Mesenchymal stem cell (in vitro differentiated cells and primary cell): Measurements from ENCODE around the gene SEC14L3. TPM values are rescaled to one million over a fixed set of nuclear protein-coding genes. Genes with fewer than 3 reads are reported as not detected.

Experiments used
- DNase-seq: peaks from one replicate; pipeline ENCODE4 v3.0.0-alpha.2; 2013
- H2AFZ ChIP-seq: one replicate; pipeline ENCODE4 v1.6.1; 2013; ENCODE audit warnings: low read depth, mild to moderate bottlenecking, control low read depth, inconsistent platforms, low read length, moderate library complexity
- H2AK5ac ChIP-seq: 2 replicates; pipeline ENCODE4 v1.6.1; 2013; ENCODE audit warnings: low read length, moderate library complexity, mild to moderate bottlenecking, inconsistent platforms; ENCODE audit not compliant: severe bottlenecking
- H2BK120ac ChIP-seq: one replicate; pipeline ENCODE4 v1.6.1; 2013; ENCODE audit warnings: low read depth, mild to moderate bottlenecking, inconsistent platforms, low read length, moderate library complexity
- H2BK12ac ChIP-seq, 2 experiments: one replicate each; pipeline ENCODE4 v1.6.1; 2013; ENCODE audit warnings: inconsistent platforms in 2 of 2, low read length in 2 of 2, mild to moderate bottlenecking in 2 of 2, moderate library complexity in 2 of 2, control low read depth in 1 of 2
- H2BK15ac ChIP-seq: one replicate; pipeline ENCODE4 v1.6.1; 2013; ENCODE audit warnings: mild to moderate bottlenecking, low read depth, inconsistent platforms; ENCODE audit not compliant: poor library complexity, severe bottlenecking
- H2BK5ac ChIP-seq: 2 replicates; pipeline ENCODE4 v1.6.1; 2013; ENCODE audit warnings: low read depth, mild to moderate bottlenecking, low read length, control low read depth, inconsistent platforms; ENCODE audit not compliant: poor library complexity, severe bottlenecking
- H3K14ac ChIP-seq, 2 experiments: one replicate each; pipeline ENCODE4 v1.6.1; 2013; ENCODE audit warnings: inconsistent platforms in 2 of 2, low read length in 2 of 2, control low read depth in 1 of 2, mild to moderate bottlenecking in 1 of 2, moderate library complexity in 1 of 2
- H3K18ac ChIP-seq, 2 experiments: one replicate each; pipeline ENCODE4 v1.6.1; 2013; ENCODE audit warnings: inconsistent platforms in 2 of 2, low read length in 2 of 2, control low read depth in 1 of 2, low read depth in 1 of 2, mild to moderate bottlenecking in 1 of 2
- H3K23ac ChIP-seq, 2 experiments: one replicate each; pipeline ENCODE4 v1.6.1; 2013; ENCODE audit warnings: inconsistent platforms in 2 of 2, low read length in 2 of 2, mild to moderate bottlenecking in 2 of 2, moderate library complexity in 2 of 2, control low read depth in 1 of 2
- H3K27ac ChIP-seq: 2 replicates; pipeline ENCODE4 v1.5.1; 2013; ENCODE audit warnings: mild to moderate bottlenecking, moderate library complexity, low read length, control low read depth, inconsistent platforms; ENCODE audit not compliant: poor library complexity, severe bottlenecking
- H3K27me3 ChIP-seq, 2 experiments: 2 replicates each; pipeline versions ENCODE4 v1.6.1 to v1.7.0; 2013; ENCODE audit warnings: low read length in 2 of 2, mild to moderate bottlenecking in 2 of 2, moderate library complexity in 2 of 2, control low read depth in 1 of 2, inconsistent platforms in 1 of 2; ENCODE audit not compliant: control insufficient read depth in 1 of 2, insufficient read depth in 1 of 2
- H3K36me3 ChIP-seq, 2 experiments: 2 replicates each; pipeline versions ENCODE4 v1.6.1 to v1.7.0; 2013; ENCODE audit warnings: low read length in 2 of 2, control low read depth in 1 of 2, inconsistent platforms in 1 of 2, low read depth in 1 of 2, mild to moderate bottlenecking in 1 of 2; ENCODE audit not compliant: insufficient read depth in 2 of 2, control insufficient read depth in 1 of 2
- H3K4ac ChIP-seq, 2 experiments: one replicate each; pipeline ENCODE4 v1.6.1; 2013; ENCODE audit warnings: inconsistent platforms in 2 of 2, low read length in 2 of 2, mild to moderate bottlenecking in 2 of 2, moderate library complexity in 2 of 2, control low read depth in 1 of 2, low read depth in 1 of 2
- H3K4me1 ChIP-seq: 2 replicates; pipeline ENCODE4 v1.6.1; 2013; ENCODE audit warnings: low read depth, low read length, control low read depth; ENCODE audit not compliant: control insufficient read depth, insufficient read depth
- H3K4me2 ChIP-seq: 2 replicates; pipeline ENCODE4 v1.6.1; 2013; ENCODE audit warnings: low read length, mild to moderate bottlenecking, inconsistent platforms; ENCODE audit not compliant: poor library complexity, severe bottlenecking
- H3K4me3 ChIP-seq, 2 experiments: 2 replicates each; pipeline versions ENCODE4 v1.5.1 to v1.7.0; 2013; ENCODE audit warnings: low read length in 2 of 2, mild to moderate bottlenecking in 2 of 2, control low read depth in 1 of 2, low read depth in 1 of 2; ENCODE audit not compliant: insufficient read depth in 1 of 2
- H3K79me1 ChIP-seq: replicated peaks from 2 replicates; pipeline ENCODE4 v1.6.1; 2013; ENCODE audit warnings: mild to moderate bottlenecking, control low read depth, low read length, inconsistent platforms; ENCODE audit not compliant: poor library complexity, severe bottlenecking
- H3K9ac ChIP-seq: 2 replicates; pipeline ENCODE4 v1.7.0; 2013; ENCODE audit warnings: mild to moderate bottlenecking, low read length, moderate library complexity
- H3K9me3 ChIP-seq: 2 replicates; pipeline ENCODE4 v1.7.0; 2013; ENCODE audit warnings: mild to moderate bottlenecking, low read length; ENCODE audit not compliant: control insufficient read depth
- H4K8ac ChIP-seq: one replicate; pipeline ENCODE4 v1.6.1; 2013; ENCODE audit warnings: inconsistent platforms, mild to moderate bottlenecking, low read length, moderate library complexity
- H4K91ac ChIP-seq: one replicate; pipeline ENCODE4 v1.6.1; 2013; ENCODE audit warnings: mild to moderate bottlenecking, low read length, inconsistent platforms
- WGBS: methylation state at CpG from one replicate; pipeline ENCODE4 v1.1.7; 2013; ENCODE audit warnings: mixed read lengths; 5-methylcytosine and 5-hydroxymethylcytosine counted together
- small RNA-seq: library from polyadenylated mRNA; stranded (forward); fragments of <200 nt; extraction: miRNeasy Mini kit (QIAGEN cat#:217004); gene quantifications from one replicate; pipeline ENCODE3, GENCODE V24; 2013; ENCODE audit warnings: low read depth

The SEC14L3 gene

DNA sequence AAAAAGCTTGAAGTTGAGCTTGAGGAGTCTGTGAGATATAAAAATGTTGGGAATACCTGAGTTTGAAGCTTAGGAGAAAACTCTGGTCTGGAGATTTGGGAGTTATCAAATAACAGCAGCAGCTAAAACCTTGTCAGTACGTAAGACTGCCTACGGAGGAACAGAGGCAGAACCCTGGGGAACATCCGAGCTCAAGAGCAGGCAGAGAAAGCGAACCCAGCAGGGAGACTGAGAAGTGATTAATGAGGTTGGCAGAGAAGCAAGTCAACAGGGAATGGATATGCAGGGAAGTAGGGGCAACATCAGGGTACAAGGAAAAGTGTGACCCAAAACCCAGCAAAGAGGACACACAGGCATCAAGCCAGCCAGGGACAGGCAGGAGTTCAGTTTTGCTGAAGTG lies 58.8 kb downstream of the SEC14L3 start:
- Histone ChIP-seq H4K8ac (no peak overlapping the region), H3K18ac (no peak overlapping the region), H3K9me3 (no peaks in the 10 kb centered on the region), H3K27ac (no peak overlapping the region), H3K79me1 (peaks cover 9% of the 10 kb centered on the region), H3K4me3 (no peak overlapping the region), H2BK5ac (no peak overlapping the region), H2AFZ (no peak overlapping the region), H4K91ac (no peak overlapping the region), H3K23ac (no peak overlapping the region), H3K36me3 (peaks cover 69 to 72% of the 10 kb centered on the region in 2 experiments), H2BK12ac (no peak overlapping the region), H3K4me1 (peaks cover 9% of the 10 kb centered on the region), H2AK5ac (no peak overlapping the region), H3K14ac (no peak overlapping the region), H3K27me3 (no peaks in the 10 kb centered on the region), H3K4ac (no peak overlapping the region), H3K9ac (no peak overlapping the region), H3K4me2 (no peak overlapping the region), H2BK120ac (no peak overlapping the region), H2BK15ac (no peak overlapping the region)
- DNase-seq, result no peak
- WGBS, result 87% methylated on average over 4 of the region's 4 CpGs

DNA sequence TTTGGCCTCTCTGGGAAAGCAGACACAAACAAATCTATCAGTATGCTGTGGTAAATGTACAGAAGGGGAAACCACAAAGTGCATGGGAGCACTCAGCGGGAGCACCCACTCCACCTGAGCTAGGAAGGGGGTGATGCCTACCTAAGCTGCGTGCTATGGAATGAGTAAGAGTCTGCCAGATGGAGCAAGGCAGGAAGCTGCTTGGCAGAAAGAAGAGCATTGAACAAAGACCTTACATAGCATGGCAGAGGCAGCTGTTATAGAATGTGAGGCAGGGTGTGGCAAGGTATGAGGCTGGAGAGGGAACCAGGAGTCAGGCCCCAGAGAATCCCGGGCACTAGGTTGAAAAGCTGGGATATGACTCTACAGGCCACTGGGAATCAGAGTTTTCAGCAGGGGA lies 60.0 kb downstream of the SEC14L3 start:
- Histone ChIP-seq H2BK15ac (no peak overlapping the region), H2BK120ac (no peak overlapping the region), H3K4ac (no peak overlapping the region), H3K23ac (no peak overlapping the region), H2AK5ac (no peak overlapping the region), H3K4me2 (no peak overlapping the region), H2AFZ (no peak overlapping the region), H2BK12ac (no peak overlapping the region), H2BK5ac (no peak overlapping the region), H4K8ac (no peak overlapping the region), H3K9ac (no peak overlapping the region), H3K18ac (no peak overlapping the region), H3K27ac (no peak overlapping the region), H4K91ac (no peak overlapping the region), H3K79me1 (peaks cover 8% of the 10 kb centered on the region), H3K4me3 (no peak overlapping the region), H3K36me3 (peaks cover 70 to 72% of the 10 kb centered on the region in 2 experiments), H3K14ac (no peak overlapping the region), H3K4me1 (peaks cover 7% of the 10 kb centered on the region), H3K9me3 (no peaks in the 10 kb centered on the region), H3K27me3 (no peaks in the 10 kb centered on the region)
- 96% methylated on average over 3 of the region's 3 CpGs for WGBS
- DNase-seq, result no peak

Small RNA genes lying within 50 kb of the gene (small RNA-seq; reads per million reads assigned to genes)
- gene AC004832.3 (not detected), gene RNU6-564P (not detected)
